PC-3 (cell line): Measurements from ENCODE around the gene MED17. TPM values are rescaled to one million over a fixed set of nuclear protein-coding genes. Genes with fewer than 3 reads are reported as not detected.
"Not testable (repeated sequence)": the region's sequence is repeated elsewhere in the genome, so short reads cannot be mapped to it uniquely, and the experiment has no call there.

Experiments
- ATAC-seq: fragments of 200-7000 bp; cut with Tn5 transposase; 2 replicates; pipeline ENCODE4 v1.9.1; 2020; ENCODE audit warnings: mild to moderate bottlenecking, moderate library complexity
- BruUV-seq: library from RNA; stranded (reverse); fragments of 400-500 nt; replicated peaks from 2 replicates; lab custom pipeline; 2021; lab: Mats Ljungman, UMichigan
- CTCF ChIA-PET: fragments of 300-600 bp; sonication (Branson Sonifier 250); formaldehyde crosslinking; loops from one replicate; lab custom pipeline; 2022; ENCODE audit warnings: antibody characterized with exemption; lab: Charles Lee
- POLR2A ChIA-PET: fragments of 300-600 bp; sonication (Branson Sonifier 250); formaldehyde crosslinking; loops from one replicate; lab custom pipeline; 2022; ENCODE audit warnings: antibody characterized with exemption; ENCODE audit not compliant: unreplicated experiment; lab: Charles Lee
- DNase-seq: peaks from one replicate; pipeline ENCODE4 v3.0.0-alpha.2; 2015
- H2AFZ ChIP-seq: fragments of 300-600 bp; sonication (generic); 2 replicates; pipeline ENCODE4 v1.6.0; 2016; ENCODE audit warnings: antibody characterized with exemption, low read length
- H3F3A ChIP-seq: fragments of 300-600 bp; sonication (generic); one replicate; pipeline ENCODE4 v1.6.0; 2017; ENCODE audit warnings: antibody characterized with exemption, low read length, control low read depth, mild to moderate bottlenecking; ENCODE audit not compliant: unreplicated experiment
- H3K27ac ChIP-seq: fragments of 300-600 bp; sonication (generic); 2 replicates; pipeline ENCODE4 v1.5.1; 2016; ENCODE audit warnings: mild to moderate bottlenecking, low read length
- H3K27me3 ChIP-seq: fragments of 300-600 bp; sonication (generic); 2 replicates; pipeline ENCODE4 v1.6.1; 2016; ENCODE audit warnings: low read length, mixed read lengths
- H3K36me3 ChIP-seq: fragments of 300-600 bp; sonication (generic); 2 replicates; pipeline ENCODE4 v1.6.1; 2016; ENCODE audit warnings: low read depth, mixed run types, low read length, mixed read lengths
- H3K4me1 ChIP-seq: fragments of 300-600 bp; sonication (generic); 2 replicates; pipeline ENCODE4 v1.5.1; 2016; ENCODE audit warnings: low read length; ENCODE audit not compliant: insufficient read depth
- H3K4me2 ChIP-seq: fragments of 300-600 bp; sonication (generic); 2 replicates; pipeline ENCODE4 v1.6.0; 2016; ENCODE audit warnings: low read length
- H3K4me3 ChIP-seq: fragments of 300-600 bp; sonication (generic); 2 replicates; pipeline ENCODE4 v1.5.1; 2016; ENCODE audit warnings: mild to moderate bottlenecking, low read length, mixed read lengths
- H3K79me2 ChIP-seq: fragments of 300-600 bp; sonication (generic); 2 replicates; pipeline ENCODE4 v1.6.1; 2017; ENCODE audit warnings: low read length, mixed read lengths
- H3K9ac ChIP-seq: fragments of 300-600 bp; sonication (generic); 2 replicates; pipeline ENCODE4 v1.6.0; 2016; ENCODE audit warnings: mild to moderate bottlenecking, low read length
- H3K9me2 ChIP-seq: fragments of 300-600 bp; sonication (generic); replicated peaks from 2 replicates; pipeline ENCODE4 v1.6.1; 2016; ENCODE audit warnings: mixed run types, low read length, mixed read lengths
- H3K9me3 ChIP-seq: fragments of 300-600 bp; sonication (generic); 2 replicates; pipeline ENCODE4 v1.6.1; 2016; ENCODE audit warnings: low read length, mixed read lengths
- H4K20me1 ChIP-seq: fragments of 300-600 bp; sonication (generic); 2 replicates; pipeline ENCODE4 v1.6.1; 2016; ENCODE audit warnings: low read length, mixed read lengths
- EZH2 ChIP-seq: fragments of 300-600 bp; sonication (generic); IDR thresholded peaks from one replicate; pipeline ENCODE4 v1.6.1; 2017; ENCODE audit warnings: antibody characterized with exemption, mild to moderate bottlenecking, low read length; ENCODE audit not compliant: unreplicated experiment
- EZH2phosphoT487 ChIP-seq: fragments of 300-600 bp; sonication (generic); IDR thresholded peaks from 2 replicates; pipeline ENCODE4 v1.6.1; 2018; ENCODE audit warnings: mild to moderate bottlenecking, antibody characterized with exemption, low read length, borderline replicate concordance
- intact Hi-C: fragments of 100-400 bp; cut with micrococcal nuclease; formaldehyde crosslinking; loops from 2 replicates; pipeline ENCODE4 v1.9.0; 2023
- total RNA-seq: library from RNA; depleted of rRNA; stranded (reverse); fragments of >200 nt; gene quantifications from 2 replicates; pipeline ENCODE4 v1.2.3, GENCODE V29; 2014
- TF ChIP-seq, protein P1 (sequence below): fragments of 300-600 bp; sonication (generic); conservative IDR thresholded peaks from 2 replicates; pipeline ENCODE4 v1.5.1; 2017; ENCODE audit warnings: antibody characterized with exemption, low read depth, mild to moderate bottlenecking, low read length

MED17 gene
- total RNA-seq, 1 experiment from 2014 or later, result 58.5 TPM

DNA sequence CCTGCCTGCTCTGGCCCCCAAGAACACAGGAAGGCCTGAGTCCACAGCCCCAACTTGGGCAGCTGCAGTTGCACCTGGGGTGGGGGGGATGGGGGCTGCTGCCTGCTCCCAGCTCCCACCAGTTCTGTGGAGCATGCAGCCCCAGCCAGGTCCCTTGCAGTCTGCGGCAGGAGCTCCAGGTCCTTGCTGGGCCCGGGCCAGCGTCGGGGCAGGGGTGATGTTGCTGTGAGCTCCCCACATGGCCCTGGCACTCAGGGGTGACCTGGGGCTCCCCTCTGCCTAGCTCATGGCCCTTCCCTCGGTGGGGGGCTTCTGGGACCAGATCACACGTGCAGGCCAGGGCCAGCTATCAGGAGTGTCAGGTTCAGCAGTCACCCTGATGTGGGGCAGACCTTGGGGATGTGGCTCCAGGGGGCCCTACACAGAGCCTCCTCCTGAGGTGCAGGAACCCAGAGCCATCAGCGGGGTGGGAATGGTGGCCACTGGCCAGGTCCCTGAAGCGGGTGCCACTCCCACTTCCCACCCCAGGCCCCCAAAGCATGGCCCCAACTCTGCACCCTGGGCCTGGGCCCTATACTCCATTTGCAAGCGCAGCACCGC is 10.4 kb upstream of the MED17 start:
- no peaks in the 10 kb centered on the region for H3K4me1 ChIP-seq
- H3K36me3 ChIP-seq, result no peaks in the 10 kb centered on the region
- no peak for DNase-seq
- no peaks in the 10 kb centered on the region for H3K9me2 ChIP-seq
- H3F3A ChIP-seq, result no peaks in the 10 kb centered on the region
- ChIA-PET POLR2A (no interaction called here), CTCF (no interaction called here)
- no peak overlapping the region for H2AFZ ChIP-seq
- H3K4me3 ChIP-seq, result no peak overlapping the region
- BruUV-seq, result no TSS peak
- no peak overlapping the region for H3K4me2 ChIP-seq
- no peak for ATAC-seq
- intact Hi-C loops, result no loop called here
- TF ChIP-seq EZH2, result no peak
- TF ChIP-seq, protein P1, sequence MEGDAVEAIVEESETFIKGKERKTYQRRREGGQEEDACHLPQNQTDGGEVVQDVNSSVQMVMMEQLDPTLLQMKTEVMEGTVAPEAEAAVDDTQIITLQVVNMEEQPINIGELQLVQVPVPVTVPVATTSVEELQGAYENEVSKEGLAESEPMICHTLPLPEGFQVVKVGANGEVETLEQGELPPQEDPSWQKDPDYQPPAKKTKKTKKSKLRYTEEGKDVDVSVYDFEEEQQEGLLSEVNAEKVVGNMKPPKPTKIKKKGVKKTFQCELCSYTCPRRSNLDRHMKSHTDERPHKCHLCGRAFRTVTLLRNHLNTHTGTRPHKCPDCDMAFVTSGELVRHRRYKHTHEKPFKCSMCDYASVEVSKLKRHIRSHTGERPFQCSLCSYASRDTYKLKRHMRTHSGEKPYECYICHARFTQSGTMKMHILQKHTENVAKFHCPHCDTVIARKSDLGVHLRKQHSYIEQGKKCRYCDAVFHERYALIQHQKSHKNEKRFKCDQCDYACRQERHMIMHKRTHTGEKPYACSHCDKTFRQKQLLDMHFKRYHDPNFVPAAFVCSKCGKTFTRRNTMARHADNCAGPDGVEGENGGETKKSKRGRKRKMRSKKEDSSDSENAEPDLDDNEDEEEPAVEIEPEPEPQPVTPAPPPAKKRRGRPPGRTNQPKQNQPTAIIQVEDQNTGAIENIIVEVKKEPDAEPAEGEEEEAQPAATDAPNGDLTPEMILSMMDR, result no peak
- TF ChIP-seq EZH2phosphoT487, result no peak
- H3K27ac ChIP-seq, result no peak overlapping the region
- H4K20me1 ChIP-seq, result no peaks in the 10 kb centered on the region
- no peak overlapping the region for H3K9ac ChIP-seq
- no peaks in the 10 kb centered on the region for H3K79me2 ChIP-seq
- no peaks in the 10 kb centered on the region for H3K9me3 ChIP-seq
- H3K27me3 ChIP-seq, result no peaks in the 10 kb centered on the region

DNA sequence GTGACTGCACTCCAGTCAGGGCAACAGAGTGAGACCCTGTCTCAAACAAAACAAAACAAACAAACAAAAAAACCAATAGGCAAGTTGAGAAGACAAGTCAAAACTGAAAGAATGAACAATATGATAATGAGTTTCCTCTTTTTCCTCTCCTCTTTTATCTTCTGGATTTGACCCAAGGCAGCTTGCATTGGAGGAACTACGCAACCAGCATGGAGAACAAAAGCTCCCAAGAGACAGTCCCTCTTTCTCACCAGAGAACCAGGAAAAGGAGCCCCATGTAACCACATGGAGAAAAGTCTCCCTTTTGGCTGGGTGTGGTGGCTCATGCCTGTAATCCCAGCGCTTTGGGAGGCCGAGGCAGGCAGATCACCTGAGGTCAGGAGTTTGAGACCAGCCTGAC is 9.5 kb upstream of the MED17 start:
- H4K20me1 ChIP-seq, H3K27me3 ChIP-seq, H3K4me2 ChIP-seq, BruUV-seq, H3K36me3 ChIP-seq, CTCF ChIA-PET, DNase-seq, H3K9me2 ChIP-seq, H2AFZ ChIP-seq, H3K4me1 ChIP-seq, POLR2A ChIA-PET, H3K4me3 ChIP-seq, H3K9me3 ChIP-seq, H3K27ac ChIP-seq, H3K79me2 ChIP-seq, ATAC-seq, intact Hi-C loops, H3F3A ChIP-seq, H3K9ac ChIP-seq: not testable (repeated sequence)

DNA sequence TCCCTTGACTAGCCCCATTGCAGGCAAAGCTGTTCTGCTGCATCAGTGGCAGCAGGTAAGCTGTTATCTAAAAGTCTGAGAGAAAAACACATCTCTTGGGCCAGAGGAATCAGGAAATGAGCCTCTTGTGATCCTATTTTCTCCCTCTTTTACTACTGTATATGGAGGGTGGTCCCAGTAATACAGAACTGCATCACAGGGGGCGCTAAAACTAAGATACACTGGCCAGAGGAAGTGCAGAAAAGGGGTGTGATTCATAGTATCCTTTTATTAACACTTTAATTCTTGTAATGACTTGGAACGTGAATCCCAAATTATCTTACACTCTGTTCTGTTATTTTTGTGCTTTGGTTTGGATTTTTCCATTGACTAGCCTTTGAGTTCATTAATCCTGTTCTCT is 8.8 kb upstream of the MED17 start:
- H3K9me2 ChIP-seq, result no peaks in the 10 kb centered on the region
- no TSS peak for BruUV-seq
- H2AFZ ChIP-seq, result no peak overlapping the region
- intact Hi-C loops, result no loop called here
- H3F3A ChIP-seq, result no peaks in the 10 kb centered on the region
- H3K4me1 ChIP-seq, result no peaks in the 10 kb centered on the region
- TF ChIP-seq, protein P1, result peak; percentile 69
- no peak for TF ChIP-seq EZH2
- no peaks in the 10 kb centered on the region for H3K27me3 ChIP-seq
- no peaks in the 10 kb centered on the region for H4K20me1 ChIP-seq
- ATAC-seq (no peak), DNase-seq (peak; percentile 48)
- POLR2A ChIA-PET, result no interaction called here
- CTCF ChIA-PET, result no interaction called here
- no peak overlapping the region for H3K9ac ChIP-seq
- H3K36me3 ChIP-seq, result no peaks in the 10 kb centered on the region
- H3K4me2 ChIP-seq, result no peak overlapping the region
- H3K79me2 ChIP-seq, result no peaks in the 10 kb centered on the region
- H3K27ac ChIP-seq, result no peak overlapping the region
- no peaks in the 10 kb centered on the region for H3K9me3 ChIP-seq
- H3K4me3 ChIP-seq, result no peak overlapping the region
